OCI-LY7 (cell line): ENCODE data around the gene SIRT3. TPM values are rescaled to one million over a fixed set of nuclear protein-coding genes. Genes with fewer than 3 reads are reported as not detected.

ENCODE experiments used
- BruUV-seq: library from RNA; stranded (reverse); fragments of 400-500 nt; replicated peaks from 2 replicates; lab custom pipeline; 2021; lab: Mats Ljungman, UMichigan
- CTCF ChIA-PET: fragments of 300-600 bp; sonication (Branson Sonifier 250); formaldehyde crosslinking; loops from one replicate; lab custom pipeline; 2022; ENCODE audit warnings: antibody characterized with exemption; ENCODE audit not compliant: unreplicated experiment; lab: Charles Lee
- POLR2A ChIA-PET: fragments of 300-600 bp; sonication (Branson Sonifier 250); formaldehyde crosslinking; loops from one replicate; lab custom pipeline; 2022; ENCODE audit warnings: antibody characterized with exemption; lab: Charles Lee
- DNase-seq: peaks from one replicate; pipeline ENCODE4 v3.0.0-alpha.2; 2015; ENCODE audit warnings: low spot score
- H2AFZ ChIP-seq: fragments of 200-600 bp; sonication (generic), shearing (Covaris generic); 2 replicates; pipeline ENCODE4 v1.6.1; 2014; ENCODE audit warnings: mild to moderate bottlenecking, antibody characterized with exemption, low read length, moderate library complexity
- H3K27ac ChIP-seq: fragments of 200-600 bp; sonication (generic); 2 replicates; pipeline ENCODE4 v1.5.1; 2014; ENCODE audit warnings: mixed run types, low read depth, mild to moderate bottlenecking, moderate library complexity, low read length, inconsistent platforms; ENCODE audit not compliant: poor library complexity, severe bottlenecking
- H3K36me3 ChIP-seq: fragments of 200-600 bp; sonication (generic); 2 replicates; pipeline ENCODE4 v1.6.1; 2014; ENCODE audit warnings: mild to moderate bottlenecking, antibody characterized with exemption, low read length, moderate library complexity, mixed read lengths; ENCODE audit not compliant: insufficient read depth
- H3K4me1 ChIP-seq: fragments of 200-600 bp; sonication (generic); 2 replicates; pipeline ENCODE4 v1.5.1; 2014; ENCODE audit warnings: mild to moderate bottlenecking, low read length; ENCODE audit not compliant: insufficient read depth, poor library complexity, severe bottlenecking
- H3K4me2 ChIP-seq: fragments of 200-600 bp; sonication (generic); 2 replicates; pipeline ENCODE4 v1.6.1; 2014; ENCODE audit warnings: mild to moderate bottlenecking, low read length
- H3K4me3 ChIP-seq: fragments of 200-600 bp; sonication (generic); 2 replicates; pipeline ENCODE4 v1.5.1; 2014; ENCODE audit warnings: mild to moderate bottlenecking, low read depth, low read length; ENCODE audit not compliant: poor library complexity, severe bottlenecking
- H3K79me2 ChIP-seq: fragments of 200-600 bp; sonication (generic); 2 replicates; pipeline ENCODE4 v1.6.1; 2016; ENCODE audit warnings: low read depth, mild to moderate bottlenecking, low read length, moderate library complexity, mixed read lengths; ENCODE audit not compliant: insufficient read depth
- H3K9me2 ChIP-seq: fragments of 200-600 bp; sonication (generic); 2 replicates; pipeline ENCODE4 v1.6.1; 2016; ENCODE audit warnings: mild to moderate bottlenecking, low read length, mixed read lengths; ENCODE audit not compliant: insufficient read depth
- H3K9me3 ChIP-seq: fragments of 200-600 bp; sonication (generic); 2 replicates; pipeline ENCODE4 v1.6.1; 2014; ENCODE audit warnings: mild to moderate bottlenecking, mixed run types, low read length, mixed read lengths
- H4K20me1 ChIP-seq: fragments of 200-600 bp; sonication (generic); 2 replicates; pipeline ENCODE4 v1.6.1; 2014; ENCODE audit warnings: mild to moderate bottlenecking, antibody characterized with exemption, low read length, moderate library complexity, mixed read lengths; ENCODE audit not compliant: insufficient read depth
- EZH2phosphoT487 ChIP-seq: fragments of 200-600 bp; sonication (generic); IDR thresholded peaks from 2 replicates; pipeline ENCODE4 v1.6.1; 2018; ENCODE audit warnings: low read depth, borderline replicate concordance, mild to moderate bottlenecking, mixed run types, antibody characterized with exemption, low read length, moderate library complexity, mixed read lengths
- intact Hi-C: fragments of 100-400 bp; cut with micrococcal nuclease; formaldehyde crosslinking; loops from one replicate; pipeline ENCODE4 v1.10.0; 2022; ENCODE audit not compliant: unreplicated experiment
- total RNA-seq, 2 experiments: library from RNA; depleted of rRNA in 1 of 2; stranded (reverse); fragments of >200 nt in 1 of 2; shearing (Covaris generic) in 1 of 2; gene quantifications; 2 replicates each; pipeline ENCODE4 v1.2.3, GENCODE V29; 2014 to 2022
- TF ChIP-seq, protein P1 (sequence below): fragments of 200-600 bp; sonication (generic); conservative IDR thresholded peaks from 2 replicates; pipeline ENCODE4 v1.5.1; 2014; ENCODE audit warnings: mild to moderate bottlenecking, antibody characterized with exemption, low read length, moderate library complexity, mixed read lengths

SIRT3 gene
- total RNA-seq, 2 experiments from 2014 or later = 8.5 to 21.0 TPM

- intact Hi-C loops = no loop called here
- Histone ChIP-seq H3K4me2 (no peak overlapping the region), H3K4me1 (peaks cover 12% of the 10 kb centered on the region), H3K27ac (no peak overlapping the region), H3K36me3 (peaks cover 26% of the 10 kb centered on the region; the same call in 1 of the 2 replicates), H3K79me2 (peaks cover 15% of the 10 kb centered on the region), H3K9me3 (no peaks in the 10 kb centered on the region), H3K9me2 (no peaks in the 10 kb centered on the region), H4K20me1 (no peaks in the 10 kb centered on the region), H3K4me3 (no peak overlapping the region), H2AFZ (no peak overlapping the region)
- TF ChIP-seq, protein P1, sequence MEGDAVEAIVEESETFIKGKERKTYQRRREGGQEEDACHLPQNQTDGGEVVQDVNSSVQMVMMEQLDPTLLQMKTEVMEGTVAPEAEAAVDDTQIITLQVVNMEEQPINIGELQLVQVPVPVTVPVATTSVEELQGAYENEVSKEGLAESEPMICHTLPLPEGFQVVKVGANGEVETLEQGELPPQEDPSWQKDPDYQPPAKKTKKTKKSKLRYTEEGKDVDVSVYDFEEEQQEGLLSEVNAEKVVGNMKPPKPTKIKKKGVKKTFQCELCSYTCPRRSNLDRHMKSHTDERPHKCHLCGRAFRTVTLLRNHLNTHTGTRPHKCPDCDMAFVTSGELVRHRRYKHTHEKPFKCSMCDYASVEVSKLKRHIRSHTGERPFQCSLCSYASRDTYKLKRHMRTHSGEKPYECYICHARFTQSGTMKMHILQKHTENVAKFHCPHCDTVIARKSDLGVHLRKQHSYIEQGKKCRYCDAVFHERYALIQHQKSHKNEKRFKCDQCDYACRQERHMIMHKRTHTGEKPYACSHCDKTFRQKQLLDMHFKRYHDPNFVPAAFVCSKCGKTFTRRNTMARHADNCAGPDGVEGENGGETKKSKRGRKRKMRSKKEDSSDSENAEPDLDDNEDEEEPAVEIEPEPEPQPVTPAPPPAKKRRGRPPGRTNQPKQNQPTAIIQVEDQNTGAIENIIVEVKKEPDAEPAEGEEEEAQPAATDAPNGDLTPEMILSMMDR = no peak
- TF ChIP-seq EZH2phosphoT487 = no peak
- ChIA-PET POLR2A (interaction anchor here (0.7 kb wide), 1 partner anchor 126 kb away, joined by 4 read pairs; no protein-coding TSS in a partner anchor), CTCF (no interaction called here)
- BruUV-seq = no TSS peak
- DNase-seq = no peak
These were observed 32.8 kb downstream of the SIRT3 start for GRCh38 chr11:203056-203944.

GRCh38 chr11:202490-202889 lies 33.7 kb downstream of the SIRT3 start:
- Histone ChIP-seq H4K20me1 (no peaks in the 10 kb centered on the region), H3K36me3 (peaks cover 26% of the 10 kb centered on the region; the same call in 1 of the 2 replicates), H3K79me2 (peaks cover 11% of the 10 kb centered on the region), H3K4me1 (peaks cover 12% of the 10 kb centered on the region), H3K9me3 (no peaks in the 10 kb centered on the region), H2AFZ (no peak overlapping the region), H3K9me2 (no peaks in the 10 kb centered on the region), H3K4me2 (no peak overlapping the region), H3K4me3 (no peak overlapping the region), H3K27ac (no peak overlapping the region)
- ChIA-PET POLR2A (interaction anchor here (0.6 to 0.7 kb wide), 2 partner anchors 127 to 641 kb away, joined by 4 read pairs; no protein-coding TSS in a partner anchor), CTCF (no interaction called here)
- intact Hi-C loops = no loop called here
- DNase-seq = no peak
- TF ChIP-seq EZH2phosphoT487 = no peak
- TF ChIP-seq, protein P1 = no peak
- no TSS peak for BruUV-seq

- H2AFZ ChIP-seq = no peak overlapping the region
- no peak overlapping the region for H3K27ac ChIP-seq
- peaks cover 12% of the 10 kb centered on the region for H3K4me1 ChIP-seq
- no peak for TF ChIP-seq EZH2phosphoT487
- TF ChIP-seq, protein P1 = no peak
- H3K4me3 ChIP-seq = no peak overlapping the region
- no TSS peak for BruUV-seq
- no peak for DNase-seq
- POLR2A ChIA-PET = no interaction called here
- intact Hi-C loops = no loop called here
- H3K9me2 ChIP-seq = no peaks in the 10 kb centered on the region
- H4K20me1 ChIP-seq = no peaks in the 10 kb centered on the region
- peaks cover 26% of the 10 kb centered on the region; the same call in 1 of the 2 replicates for H3K36me3 ChIP-seq
- no peak overlapping the region for H3K4me2 ChIP-seq
- H3K79me2 ChIP-seq = peaks cover 11% of the 10 kb centered on the region
- H3K9me3 ChIP-seq = no peaks in the 10 kb centered on the region
- CTCF ChIA-PET = no interaction called here
These were observed 34.2 kb downstream of the SIRT3 start for GRCh38 chr11:201966-202365.
